NB4 (cell line): Measurements from ENCODE around the gene POLL.

Experiments
- POLR2A ChIP-seq: IDR thresholded peaks from 2 replicates; pipeline ENCODE4 v1.6.1; 2011; ENCODE audit warnings: mild to moderate bottlenecking; ENCODE audit not compliant: insufficient read length; ENCODE audit errors: extremely low read depth
- TF ChIP-seq, protein P1 (sequence below): IDR thresholded peaks from 2 replicates; pipeline ENCODE4 v1.6.1; 2011; ENCODE audit warnings: low read depth, low read length
- TF ChIP-seq, protein P2 (sequence below): IDR thresholded peaks from one replicate; pipeline ENCODE4 v1.5.1; 2012; ENCODE audit warnings: low read depth, low read length

DNA sequence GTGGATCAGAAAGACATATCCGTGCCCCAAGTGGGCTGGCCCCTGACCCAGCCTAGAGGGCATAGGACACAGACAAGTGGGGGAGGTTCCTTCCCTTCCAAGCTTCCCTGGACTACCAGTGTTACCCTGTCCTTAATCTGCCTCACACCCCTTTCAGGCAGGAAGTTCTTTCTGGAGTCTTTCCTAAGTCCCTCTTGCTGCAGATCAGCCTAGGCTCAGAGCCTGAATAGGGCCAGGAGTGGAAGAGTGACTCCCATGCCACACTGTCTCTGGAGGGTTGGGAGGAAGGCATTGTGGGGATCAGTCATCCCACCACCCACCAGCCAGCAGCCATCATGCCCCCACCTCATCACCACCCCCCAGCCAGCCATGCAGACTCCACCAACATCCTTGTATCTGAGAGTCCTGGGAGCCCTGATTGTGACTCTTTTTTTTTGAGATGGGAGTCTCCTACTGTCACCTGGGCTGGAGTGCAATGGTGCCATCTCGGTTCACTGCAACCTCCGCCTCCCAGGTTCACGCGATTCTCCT, 22.6 kb downstream of the POLL start:
- no peak for TF ChIP-seq POLR2A
- TF ChIP-seq, protein P1, sequence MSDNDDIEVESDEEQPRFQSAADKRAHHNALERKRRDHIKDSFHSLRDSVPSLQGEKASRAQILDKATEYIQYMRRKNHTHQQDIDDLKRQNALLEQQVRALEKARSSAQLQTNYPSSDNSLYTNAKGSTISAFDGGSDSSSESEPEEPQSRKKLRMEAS, result no peak
- TF ChIP-seq, protein P2, sequence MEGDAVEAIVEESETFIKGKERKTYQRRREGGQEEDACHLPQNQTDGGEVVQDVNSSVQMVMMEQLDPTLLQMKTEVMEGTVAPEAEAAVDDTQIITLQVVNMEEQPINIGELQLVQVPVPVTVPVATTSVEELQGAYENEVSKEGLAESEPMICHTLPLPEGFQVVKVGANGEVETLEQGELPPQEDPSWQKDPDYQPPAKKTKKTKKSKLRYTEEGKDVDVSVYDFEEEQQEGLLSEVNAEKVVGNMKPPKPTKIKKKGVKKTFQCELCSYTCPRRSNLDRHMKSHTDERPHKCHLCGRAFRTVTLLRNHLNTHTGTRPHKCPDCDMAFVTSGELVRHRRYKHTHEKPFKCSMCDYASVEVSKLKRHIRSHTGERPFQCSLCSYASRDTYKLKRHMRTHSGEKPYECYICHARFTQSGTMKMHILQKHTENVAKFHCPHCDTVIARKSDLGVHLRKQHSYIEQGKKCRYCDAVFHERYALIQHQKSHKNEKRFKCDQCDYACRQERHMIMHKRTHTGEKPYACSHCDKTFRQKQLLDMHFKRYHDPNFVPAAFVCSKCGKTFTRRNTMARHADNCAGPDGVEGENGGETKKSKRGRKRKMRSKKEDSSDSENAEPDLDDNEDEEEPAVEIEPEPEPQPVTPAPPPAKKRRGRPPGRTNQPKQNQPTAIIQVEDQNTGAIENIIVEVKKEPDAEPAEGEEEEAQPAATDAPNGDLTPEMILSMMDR, result no peak
